Activated CD4-positive, alpha-beta memory T cell treated with anti-CD3 and anti-CD28 coated beads, Interleukin-2, amount 10 ng/mL, durations not matched to agents 7 days and 5 days (primary cell): ENCODE results near the gene PLK1. TPM values are rescaled to one million over a fixed set of nuclear protein-coding genes. Genes with fewer than 3 reads are reported as not detected.
"Not testable (repeated sequence)": the region's sequence is repeated elsewhere in the genome, so short reads cannot be mapped to it uniquely, and the experiment has no call there.

ENCODE experiments used
- CTCF ChIA-PET: fragments of 350-600 bp; sonication (Branson Sonifier 250); formaldehyde crosslinking; loops from one replicate; lab custom pipeline; 2021; ENCODE audit warnings: antibody characterized with exemption, inconsistent platforms; lab: Charles Lee
- POLR2A ChIA-PET: fragments of 350-600 bp; sonication (Branson Sonifier 250); formaldehyde crosslinking; loops from one replicate; lab custom pipeline; 2021; ENCODE audit warnings: antibody characterized with exemption; lab: Charles Lee
- DNase-seq: peaks from one replicate; pipeline ENCODE4 v3.0.0-alpha.2; 2020
- H3K27ac Mint-ChIP-seq: one replicate; pipeline ENCODE4 v1.8.0; 2021; ENCODE audit warnings: mild to moderate bottlenecking, mixed read lengths
- H3K27me3 Mint-ChIP-seq: one replicate; pipeline ENCODE4 v1.8.0; 2021; ENCODE audit warnings: mixed read lengths
- H3K36me3 Mint-ChIP-seq: one replicate; pipeline ENCODE4 v1.8.0; 2021; ENCODE audit warnings: low read depth, mixed read lengths
- H3K4me1 Mint-ChIP-seq: one replicate; pipeline ENCODE4 v1.8.0; 2021; ENCODE audit warnings: mixed read lengths
- H3K4me3 Mint-ChIP-seq: one replicate; pipeline ENCODE4 v1.8.0; 2021; ENCODE audit warnings: mild to moderate bottlenecking, mixed read lengths
- H3K9me3 Mint-ChIP-seq: one replicate; pipeline ENCODE4 v1.8.0; 2021; ENCODE audit warnings: mixed read lengths
- total RNA-seq, 2 experiments: library from RNA; stranded (reverse); gene quantifications; one replicate each; pipeline ENCODE4 v1.2.3, GENCODE V29; 2021

The PLK1 gene
- 100 to 1,000 TPM; 102 to 104 TPM for total RNA-seq

DNA sequence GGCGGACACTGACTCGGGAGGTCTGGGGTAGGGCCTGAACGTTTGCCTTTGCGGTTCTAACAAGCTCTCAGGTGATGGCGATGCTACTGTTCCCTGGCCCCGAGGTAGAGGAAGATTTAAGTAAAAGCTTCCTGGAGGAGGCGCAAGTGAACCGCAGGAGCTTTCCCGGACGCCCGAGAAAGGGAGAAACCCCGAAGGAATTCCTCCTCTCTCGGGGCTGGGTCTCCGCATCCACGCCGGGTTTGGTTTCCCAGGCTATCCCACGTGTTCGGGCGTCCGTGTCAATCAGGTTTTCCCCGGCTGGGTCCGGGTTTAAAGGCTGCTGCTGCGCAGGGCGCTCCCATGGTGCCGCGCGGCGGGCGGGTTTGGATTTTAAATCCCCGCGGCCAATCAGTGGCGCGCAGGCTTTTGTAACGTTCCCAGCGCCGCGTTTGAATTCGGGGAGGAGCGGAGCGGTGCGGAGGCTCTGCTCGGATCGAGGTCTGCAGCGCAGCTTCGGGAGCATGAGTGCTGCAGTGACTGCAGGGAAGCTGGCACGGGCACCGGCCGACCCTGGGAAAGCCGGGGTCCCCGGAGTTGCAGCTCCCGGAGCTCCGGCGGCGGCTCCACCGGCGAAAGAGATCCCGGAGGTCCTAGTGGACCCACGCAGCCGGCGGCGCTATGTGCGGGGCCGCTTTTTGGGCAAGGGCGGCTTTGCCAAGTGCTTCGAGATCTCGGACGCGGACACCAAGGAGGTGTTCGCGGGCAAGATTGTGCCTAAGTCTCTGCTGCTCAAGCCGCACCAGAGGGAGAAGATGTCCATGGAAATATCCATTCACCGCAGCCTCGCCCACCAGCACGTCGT is at the start of gene PLK1:
Gene PLK1, plus strand, starts transcription at position 460 of the 844 bp plus-strand sequence. Its CDS starts 44 bp downstream, at position 504.
- Mint-ChIP-seq H3K4me3 (peak within 1 kb of the TSS; percentile 97), H3K27me3 (no peaks in the 10 kb centered on the region), H3K27ac (peak within 1 kb of the TSS; percentile 78), H3K4me1 (peaks cover 45% of the 10 kb centered on the region), H3K36me3 (peaks cover 47% of the 10 kb centered on the region), H3K9me3 (no peaks in the 10 kb centered on the region)
- ChIA-PET CTCF (interaction anchor here (0.6 to 2.7 kb wide), 6 partner anchors 10 to 373 kb away, joined by 3 to 12 read pairs (median 4); partner anchors contain the start of genes EARS2 and UBFD1), POLR2A (interaction anchor here (0.6 to 4.9 kb wide), 12 partner anchors 10 to 420 kb away, joined by 3 to 39 read pairs (median 3); partner anchors contain the start of genes DCTN5, GGA2 and PALB2)
- peak; percentile 91 for DNase-seq

DNA sequence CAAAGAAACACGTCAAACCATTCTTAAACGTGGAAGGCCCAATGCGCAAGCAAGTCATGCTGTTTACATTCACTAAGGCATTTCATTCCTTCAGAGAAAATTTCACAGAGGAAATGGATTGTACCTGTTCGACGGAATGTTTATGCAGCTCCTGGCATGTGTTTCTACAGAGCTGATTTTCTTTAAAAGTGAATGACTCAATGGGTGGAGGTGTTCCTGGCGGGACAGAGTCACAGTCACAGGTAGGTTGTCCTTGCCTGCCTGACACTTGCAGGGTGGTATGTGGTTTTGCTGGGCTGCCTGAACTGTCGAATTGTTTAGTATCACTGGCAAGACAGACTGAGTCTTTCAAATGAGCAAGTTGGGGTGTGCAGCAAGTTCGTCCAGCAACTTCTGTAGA is 49.2 kb upstream of the PLK1 start:
- Mint-ChIP-seq H3K27ac (no peak overlapping the region), H3K4me1 (peaks cover 6% of the 10 kb centered on the region), H3K4me3 (no peak overlapping the region), H3K27me3 (no peaks in the 10 kb centered on the region), H3K36me3 (peaks cover 38% of the 10 kb centered on the region), H3K9me3 (no peaks in the 10 kb centered on the region)
- CTCF ChIA-PET = no interaction called here
- POLR2A ChIA-PET = no interaction called here
- DNase-seq = no peak

DNA sequence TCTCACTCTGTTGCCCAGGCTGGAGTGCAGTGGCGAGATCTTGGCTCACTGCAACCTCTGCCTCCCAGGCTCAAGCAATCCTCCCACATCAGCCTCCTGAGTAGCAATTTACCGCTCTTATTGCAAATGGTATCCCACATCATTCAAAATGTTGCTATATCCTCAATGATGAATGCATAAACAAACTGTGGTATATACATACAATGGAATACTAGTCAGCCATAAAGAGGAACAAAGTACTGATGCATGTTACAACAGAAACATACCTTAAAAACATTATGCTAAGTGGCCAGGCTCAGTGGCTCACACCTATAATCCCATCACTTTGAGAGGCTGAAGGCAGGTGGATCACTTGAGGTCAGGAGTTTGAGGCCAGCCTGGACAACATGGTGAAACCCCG is 46.8 kb upstream of the PLK1 start:
- H3K4me3 Mint-ChIP-seq, CTCF ChIA-PET, DNase-seq, H3K9me3 Mint-ChIP-seq, H3K27me3 Mint-ChIP-seq, H3K27ac Mint-ChIP-seq: not testable (repeated sequence)
- POLR2A ChIA-PET = interaction anchor here (1.2 to 1.6 kb wide), 2 partner anchors 8 to 10 kb away, joined by 3 to 4 read pairs; partner anchors contain the start of gene DCTN5
- H3K4me1 Mint-ChIP-seq = peaks cover 11% of the 10 kb centered on the region
- H3K36me3 Mint-ChIP-seq = peaks cover 42% of the 10 kb centered on the region

DNA sequence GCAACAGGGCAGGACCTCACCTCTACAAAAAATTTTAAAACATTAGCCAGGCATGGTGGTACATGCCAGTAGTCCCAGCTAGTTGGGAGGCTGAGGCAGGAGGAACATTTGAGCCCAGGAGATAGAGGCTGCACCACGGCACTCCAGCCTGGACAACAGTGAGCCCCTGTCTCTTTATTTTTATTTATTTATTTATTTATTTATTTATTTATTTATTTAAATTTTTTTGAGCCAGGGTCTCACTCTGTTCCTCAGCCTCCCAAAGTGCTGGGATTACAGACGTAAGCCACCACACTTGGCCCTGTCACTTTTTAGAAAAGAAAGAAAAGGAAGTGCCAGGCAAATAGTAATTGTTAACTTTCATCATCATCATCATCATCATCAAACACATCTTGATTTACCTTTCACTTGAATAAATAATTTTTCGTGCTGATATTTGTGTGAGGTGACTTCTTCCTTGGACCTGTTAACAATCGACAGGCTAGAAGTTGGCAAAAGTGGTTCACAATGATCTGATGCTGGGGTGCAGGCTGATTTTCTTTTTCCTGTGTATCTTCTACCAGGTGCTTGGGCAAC is 44.1 kb upstream of the PLK1 start:
- Mint-ChIP-seq H3K9me3 (no peaks in the 10 kb centered on the region), H3K4me3 (no peak overlapping the region)

DNA sequence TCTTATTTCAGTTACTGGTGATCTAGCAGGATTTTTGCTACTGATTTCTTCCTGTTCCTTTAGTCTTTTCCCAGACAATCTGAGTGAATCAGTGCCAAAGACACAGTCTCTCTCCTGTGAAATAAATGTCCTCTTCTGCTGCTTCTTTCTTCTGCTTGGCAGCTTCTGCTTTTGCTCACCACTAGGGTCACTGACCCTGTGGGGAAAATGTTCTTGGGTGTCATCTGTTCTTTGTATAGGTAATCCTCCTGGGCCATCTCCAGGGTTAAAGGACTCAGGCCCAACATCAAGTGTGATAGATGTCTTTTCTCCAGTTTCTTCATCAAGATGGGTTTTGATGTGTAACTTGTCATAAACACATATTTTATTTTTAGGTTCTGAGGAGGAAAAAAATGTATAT is 42.7 kb upstream of the PLK1 start:
- Mint-ChIP-seq H3K36me3 (peaks cover 39% of the 10 kb centered on the region), H3K4me1 (peaks cover 26% of the 10 kb centered on the region), H3K4me3 (no peak overlapping the region), H3K27me3 (no peaks in the 10 kb centered on the region), H3K9me3 (no peaks in the 10 kb centered on the region), H3K27ac (no peak overlapping the region)
- CTCF ChIA-PET = no interaction called here
- no peak for DNase-seq
- POLR2A ChIA-PET = no interaction called here

More for the DNA sequence above, 44.1 kb upstream of the PLK1 start:
- POLR2A ChIA-PET = no interaction called here
- CTCF ChIA-PET = no interaction called here
- no peaks in the 10 kb centered on the region for H3K27me3 Mint-ChIP-seq
- no peak overlapping the region for H3K27ac Mint-ChIP-seq
- DNase-seq = no peak
- H3K4me1 Mint-ChIP-seq = peaks cover 18% of the 10 kb centered on the region
- peaks cover 42% of the 10 kb centered on the region for H3K36me3 Mint-ChIP-seq

DNA sequence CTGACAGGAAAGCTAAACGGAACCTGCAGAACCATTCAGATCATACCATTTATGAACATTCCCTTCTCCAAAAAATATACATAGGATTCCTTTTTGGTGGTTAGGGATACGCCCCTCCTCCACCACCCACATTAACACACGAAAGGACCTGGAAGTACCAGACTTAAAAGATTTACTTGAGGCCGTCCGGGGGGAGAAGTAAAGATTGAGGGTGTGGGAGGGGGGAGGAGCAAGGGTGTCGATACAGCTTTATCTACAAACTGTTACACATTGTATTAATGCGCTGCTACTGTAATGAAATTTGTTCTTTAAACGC is 38.1 kb upstream of the PLK1 start:
- Mint-ChIP-seq H3K27me3 (no peaks in the 10 kb centered on the region), H3K4me1 (peaks cover 42% of the 10 kb centered on the region), H3K27ac (peak overlapping the region; percentile 74), H3K36me3 (peaks cover 49% of the 10 kb centered on the region), H3K4me3 (peak overlapping the region; percentile 98), H3K9me3 (no peaks in the 10 kb centered on the region)
- DNase-seq = no peak
- POLR2A ChIA-PET = interaction anchor here (0.7 to 2.7 kb wide), 9 partner anchors 11 to 187 kb away, joined by 3 to 38 read pairs (median 4); partner anchors contain the start of genes COG7, EARS2, PLK1 and UBFD1
- CTCF ChIA-PET = interaction anchor here (1.4 to 1.5 kb wide), 2 partner anchors 29 to 44 kb away, joined by 5 read pairs; no protein-coding TSS in a partner anchor

DNA sequence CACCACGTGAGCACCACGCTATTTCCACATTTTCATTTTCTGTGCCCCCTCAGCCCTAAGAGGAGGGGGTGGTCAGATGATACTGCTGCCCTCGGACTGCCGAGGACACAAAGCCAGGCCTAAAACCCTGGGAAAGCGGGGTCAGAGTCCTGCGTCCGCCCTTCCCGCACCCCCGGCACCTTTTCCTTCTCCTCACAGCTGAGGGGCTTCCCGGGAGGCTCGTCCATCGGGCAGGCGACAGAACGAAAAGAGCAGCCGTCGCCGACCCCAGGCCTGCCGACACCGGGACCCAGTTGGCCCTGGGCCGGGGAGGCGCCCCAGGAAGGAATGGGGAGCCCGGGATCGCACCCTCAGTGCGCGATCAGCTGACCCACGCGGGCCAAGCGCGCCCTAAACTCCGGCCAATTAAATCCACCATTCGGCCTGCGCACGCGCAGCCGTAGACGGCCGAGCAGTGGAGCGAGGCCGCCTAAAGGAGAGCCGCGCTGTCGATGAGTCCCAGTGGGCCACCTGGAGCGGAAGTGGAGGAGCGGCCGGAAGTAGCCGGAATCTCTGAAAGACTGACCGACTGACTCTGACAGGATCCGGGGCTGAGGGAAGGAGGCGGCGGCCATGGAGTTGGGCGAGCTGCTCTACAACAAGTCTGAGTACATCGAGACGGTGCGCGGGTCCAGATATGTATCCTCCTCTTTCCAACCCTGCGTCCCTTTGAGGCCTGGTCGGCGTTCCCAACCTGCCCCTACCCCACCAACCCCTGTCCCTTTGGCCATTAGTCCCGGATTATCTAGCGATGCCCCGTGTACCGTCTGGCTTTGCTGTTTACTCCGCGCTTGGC is 37.5 kb upstream of the PLK1 start, which contains the start of the genes DCTN5 and PALB2:
Gene DCTN5, plus strand, starts transcription at position 536 of the 835 bp plus-strand sequence. Its CDS starts 77 bp downstream, at position 613.
Gene PALB2, minus strand, starts transcription at position 380 of the 835 bp plus-strand sequence. Its CDS starts 153 bp downstream, at position 227.
- DNase-seq = peak; percentile 90
- ChIA-PET POLR2A (interaction anchor here (0.6 to 2.7 kb wide), 17 partner anchors 8 to 188 kb away, joined by 3 to 38 read pairs (median 4); partner anchors contain the start of genes COG7, EARS2, PLK1 and UBFD1), CTCF (interaction anchor here (1.4 to 2.1 kb wide), 3 partner anchors 28 to 44 kb away, joined by 5 to 7 read pairs (median 5); no protein-coding TSS in a partner anchor)
- H3K4me3 Mint-ChIP-seq = peak within 1 kb of the TSS; percentile 98
- no peaks in the 10 kb centered on the region for H3K9me3 Mint-ChIP-seq
- peaks cover 45% of the 10 kb centered on the region for H3K4me1 Mint-ChIP-seq
- H3K27me3 Mint-ChIP-seq = no peaks in the 10 kb centered on the region
- peak within 1 kb of the TSS; percentile 95 for H3K27ac Mint-ChIP-seq
- H3K36me3 Mint-ChIP-seq = peaks cover 49% of the 10 kb centered on the region

DNA sequence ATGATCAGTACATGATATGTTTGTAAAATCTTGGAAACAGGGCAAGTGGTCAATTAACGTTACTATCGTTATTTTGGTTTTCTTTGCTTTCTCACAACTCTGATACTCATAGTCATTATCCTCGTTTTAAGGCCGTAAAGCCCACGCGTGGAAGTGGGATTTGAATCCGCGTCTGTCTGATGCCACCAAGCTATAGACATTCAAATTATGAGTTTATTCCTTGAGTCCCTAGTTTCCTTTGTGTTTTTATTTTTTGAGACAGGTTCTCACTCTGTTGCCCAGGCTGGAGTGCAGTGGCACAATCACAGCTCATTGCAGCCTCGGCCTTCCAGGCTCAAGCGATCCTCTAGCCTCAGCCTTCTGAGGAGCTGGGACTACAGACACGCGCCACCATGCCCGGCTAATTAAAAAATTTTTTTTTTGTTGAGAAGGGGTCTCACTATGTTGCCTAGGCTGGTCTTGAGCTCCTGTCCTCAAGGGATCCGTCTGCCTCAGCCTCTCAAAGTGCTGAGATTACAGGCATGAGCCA is 36.4 kb upstream of the PLK1 start:
- POLR2A ChIA-PET = interaction anchor here (0.6 to 2.7 kb wide), 10 partner anchors 9 to 84 kb away, joined by 3 to 38 read pairs (median 5); partner anchors contain the start of genes EARS2, PLK1 and UBFD1
- CTCF ChIA-PET = interaction anchor here (2.1 kb wide), 1 partner anchor 27 kb away, joined by 7 read pairs; no protein-coding TSS in a partner anchor
- no peak for DNase-seq
- Mint-ChIP-seq H3K9me3 (no peaks in the 10 kb centered on the region), H3K27me3 (no peaks in the 10 kb centered on the region), H3K27ac (peak overlapping the region; percentile 95), H3K4me1 (peaks cover 50% of the 10 kb centered on the region), H3K36me3 (peaks cover 57% of the 10 kb centered on the region), H3K4me3 (peak overlapping the region; percentile 98)

DNA sequence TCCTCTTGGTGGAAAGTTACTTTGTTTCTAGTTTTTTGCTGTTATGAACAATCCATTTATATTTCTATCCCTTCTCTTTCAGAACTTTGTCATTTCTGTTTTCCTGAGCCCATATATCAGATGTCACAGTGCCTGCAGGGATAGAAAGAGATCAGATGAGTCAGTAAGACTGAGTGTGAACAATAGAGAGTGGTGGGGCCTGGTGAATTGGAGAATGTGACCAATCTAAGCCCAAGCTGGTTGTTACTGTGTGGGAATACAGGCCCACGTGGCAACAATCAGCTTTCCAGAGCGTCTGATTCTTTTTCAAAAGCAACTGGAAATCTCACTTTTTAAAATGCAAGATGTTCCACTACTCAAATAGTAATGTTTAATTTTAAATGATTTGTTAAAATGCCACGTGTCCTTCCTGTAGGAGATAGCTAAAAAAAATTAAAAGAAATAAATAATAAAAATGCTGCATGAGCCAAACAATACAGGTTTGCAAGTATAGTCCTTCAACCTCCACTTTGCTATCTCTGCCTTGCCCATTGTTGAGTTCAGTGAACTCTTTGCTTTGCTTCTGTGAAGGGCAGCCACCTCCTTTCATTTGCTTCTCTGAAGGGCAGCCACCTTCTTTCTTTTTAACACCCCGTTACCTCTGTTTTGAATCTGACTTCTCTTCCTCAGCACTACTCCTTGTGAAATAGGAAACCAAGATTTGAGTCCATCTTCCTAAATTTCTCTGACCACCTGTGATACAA is 27.8 kb upstream of the PLK1 start:
- peaks cover 57% of the 10 kb centered on the region for H3K36me3 Mint-ChIP-seq
- H3K4me1 Mint-ChIP-seq = peaks cover 32% of the 10 kb centered on the region
- no peaks in the 10 kb centered on the region for H3K9me3 Mint-ChIP-seq
- ChIA-PET POLR2A (interaction anchor here (1.0 to 3.0 kb wide), 2 partner anchors 10 to 27 kb away, joined by 3 to 17 read pairs; partner anchors contain the start of genes DCTN5, PALB2 and PLK1), CTCF (interaction anchor here (1.1 kb wide), 1 partner anchor 16 kb away, joined by 3 read pairs; no protein-coding TSS in a partner anchor)
- no peaks in the 10 kb centered on the region for H3K27me3 Mint-ChIP-seq
- DNase-seq = no peak
- no peak overlapping the region for H3K27ac Mint-ChIP-seq
- H3K4me3 Mint-ChIP-seq = no peak overlapping the region

DNA sequence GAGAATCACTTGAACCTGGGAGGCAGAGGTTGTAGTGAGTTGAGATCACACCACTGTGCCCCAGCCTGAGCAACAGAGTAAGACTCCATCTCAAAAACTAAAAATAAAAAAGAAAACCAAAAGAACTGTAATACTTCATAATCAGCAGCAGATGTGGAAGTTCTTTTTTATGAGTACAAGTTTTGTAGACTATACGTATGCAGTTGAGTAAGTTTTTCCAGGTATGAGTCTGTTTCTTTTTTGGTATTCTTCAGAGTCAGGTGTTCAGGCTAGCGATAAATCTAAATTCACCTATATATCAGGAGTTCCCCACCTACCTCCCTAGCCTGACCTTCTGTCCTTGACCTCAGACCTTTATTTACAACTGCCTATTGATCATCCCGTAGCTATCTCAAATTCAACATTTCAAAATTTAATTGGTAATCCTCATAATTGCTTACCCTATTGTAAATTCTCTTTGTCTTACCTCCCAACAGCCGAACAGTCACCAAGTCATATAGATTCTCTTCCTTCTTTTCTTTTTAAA is 26.7 kb upstream of the PLK1 start:
- H3K4me1 Mint-ChIP-seq = peaks cover 25% of the 10 kb centered on the region
- ChIA-PET POLR2A (interaction anchor here (1.0 to 3.0 kb wide), 2 partner anchors 11 to 26 kb away, joined by 3 to 17 read pairs; partner anchors contain the start of genes DCTN5, PALB2 and PLK1), CTCF (interaction anchor here (0.6 kb wide), 1 partner anchor 156 kb away, joined by 3 read pairs; no protein-coding TSS in a partner anchor)
- DNase-seq = no peak
- H3K9me3 Mint-ChIP-seq = no peaks in the 10 kb centered on the region
- H3K27ac Mint-ChIP-seq = no peak overlapping the region
- H3K4me3 Mint-ChIP-seq = no peak overlapping the region
- H3K27me3 Mint-ChIP-seq = no peaks in the 10 kb centered on the region
- H3K36me3 Mint-ChIP-seq = peaks cover 51% of the 10 kb centered on the region

DNA sequence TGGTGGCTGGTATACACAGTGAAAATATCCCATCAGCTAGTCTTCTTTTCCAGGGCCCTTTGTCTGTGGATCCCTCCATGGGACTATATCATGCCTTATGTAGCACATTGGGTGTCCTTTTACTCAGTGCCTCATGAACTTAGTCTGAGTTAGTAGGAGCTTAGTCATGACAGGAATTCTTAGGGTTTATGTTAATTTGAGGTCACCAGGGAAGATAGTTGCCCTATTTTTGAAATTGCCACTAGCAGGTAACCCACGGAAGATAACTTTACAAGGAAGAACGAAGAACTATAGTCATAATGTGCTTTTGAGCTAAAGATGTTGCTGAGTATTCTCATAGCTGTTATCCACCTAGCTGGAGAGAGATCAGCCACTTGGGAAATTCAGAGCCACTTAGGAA is 14.8 kb upstream of the PLK1 start:
- DNase-seq = no peak
- Mint-ChIP-seq H3K27ac (no peak overlapping the region), H3K9me3 (no peaks in the 10 kb centered on the region), H3K36me3 (peaks cover 95% of the 10 kb centered on the region), H3K4me3 (no peak overlapping the region), H3K27me3 (no peaks in the 10 kb centered on the region), H3K4me1 (peaks cover 12% of the 10 kb centered on the region)
- POLR2A ChIA-PET = interaction anchor here (0.6 to 1.2 kb wide), 2 partner anchors 14 to 386 kb away, joined by 3 to 5 read pairs; no protein-coding TSS in a partner anchor
- CTCF ChIA-PET = interaction anchor here (0.9 kb wide), 1 partner anchor 67 kb away, joined by 3 read pairs; the partner anchor contains the start of gene NDUFAB1
